BLaER1 treated with 17β-estradiol and CSF1 and Interleukin-3, amounts not matched to agents 10 nM and 100 nM (cell line): ENCODE results near the gene MTHFD1L.

Experiments used
- H3K27ac ChIP-seq, 11 experiments: shearing (Covaris generic); formaldehyde crosslinking; 2 replicates each; pipeline ENCODE4 v1.8.1; 2022
- H3K27me3 ChIP-seq, 11 experiments: shearing (Covaris generic); formaldehyde crosslinking; 2 replicates each; pipeline ENCODE4 v1.8.1; 2022
- H3K36me3 ChIP-seq, 11 experiments: shearing (Covaris generic); formaldehyde crosslinking; 2 replicates each; pipeline ENCODE4 v1.8.1; 2022
- H3K4me1 ChIP-seq, 10 experiments: shearing (Covaris generic); formaldehyde crosslinking; 2 replicates each; pipeline ENCODE4 v1.8.1; 2022
- H3K4me2 ChIP-seq, 11 experiments: shearing (Covaris generic); formaldehyde crosslinking; 2 replicates each; pipeline ENCODE4 v1.8.1; 2022
- H3K4me3 ChIP-seq, 10 experiments: shearing (Covaris generic); formaldehyde crosslinking; 2 replicates each; pipeline ENCODE4 v1.8.1; 2022
- H3K9ac ChIP-seq, 11 experiments: shearing (Covaris generic); formaldehyde crosslinking; 2 replicates each; pipeline ENCODE4 v1.8.1; 2022
- H3K9me3 ChIP-seq, 11 experiments: shearing (Covaris generic); formaldehyde crosslinking; replicated peaks in 1 of 11; 2 replicates each; pipeline ENCODE4 v1.8.1; 2022
- H4K20me1 ChIP-seq, 11 experiments: shearing (Covaris generic); formaldehyde crosslinking; 2 replicates each; pipeline ENCODE4 v1.8.1; 2022
- Cebpa-rat ChIP-seq, 11 experiments: shearing (Covaris generic); IDR thresholded peaks; 2 replicates each; pipeline ENCODE4 v1.8.1; 2022

Gene MTHFD1L

DNA sequence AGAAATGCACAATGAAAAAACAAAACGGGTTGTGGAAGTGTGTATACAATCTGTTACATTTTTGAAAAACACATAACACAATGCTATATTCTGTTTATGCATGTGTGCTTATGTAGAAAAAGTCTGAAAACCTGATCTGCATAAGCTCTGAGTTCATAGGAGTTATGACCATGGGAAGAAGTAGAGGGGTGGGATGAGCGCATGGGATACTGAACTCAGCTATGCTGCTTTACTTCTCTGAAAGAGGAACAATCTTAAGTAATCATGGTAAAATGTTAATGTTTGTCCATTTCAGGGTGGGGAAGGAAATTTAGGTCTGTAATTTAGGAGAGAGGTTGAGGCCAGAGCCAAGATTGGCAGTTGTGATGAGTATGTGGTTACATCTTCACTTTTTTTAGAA is 126.8 kb downstream of the MTHFD1L start:
- Histone ChIP-seq H3K4me3 (no peak overlapping the region), H3K36me3 (peaks cover 60 to 92% (median 82%) of the 10 kb centered on the region in 11 experiments), H3K9ac (no peak overlapping the region), H3K4me2 (no peak overlapping the region), H3K4me1 (peaks cover 0 to 4% (median 0%) of the 10 kb centered on the region in 10 experiments; a peak in 1 of 20 replicates), H4K20me1 (peaks cover 0 to 12% (median 0%) of the 10 kb centered on the region in 11 experiments; a peak in 3 of 22 replicates), H3K27me3 (no peaks in the 10 kb centered on the region), H3K9me3 (peaks cover 0 to 11% (median 9%) of the 10 kb centered on the region in 11 experiments; a peak in 13 of 22 replicates), H3K27ac (no peak overlapping the region)
- TF ChIP-seq Cebpa-rat (IDR thresholded peaks at IDR 0.05), result no peak

DNA sequence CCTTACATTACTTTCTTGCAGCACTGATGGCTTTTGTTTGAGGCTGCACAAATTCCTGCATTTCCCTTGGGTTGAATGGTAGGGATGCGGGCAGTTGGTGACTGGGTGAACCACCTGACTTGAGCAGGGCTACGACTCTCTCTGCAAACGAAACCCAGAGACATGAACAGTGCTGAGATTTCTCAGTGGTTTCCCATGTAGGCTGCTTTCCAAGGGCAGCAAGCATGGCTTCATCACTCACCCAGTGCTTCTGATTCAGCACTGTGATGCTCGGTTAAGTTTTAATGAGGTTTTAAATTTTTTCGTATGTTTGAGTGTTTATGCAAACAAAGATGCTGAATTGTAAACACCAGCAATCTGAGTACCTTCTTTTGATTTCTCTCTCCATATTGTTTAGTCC is 127.2 kb downstream of the MTHFD1L start:
- H3K4me2 ChIP-seq, result no peak overlapping the region
- peaks cover 63 to 92% (median 82%) of the 10 kb centered on the region in 11 experiments for H3K36me3 ChIP-seq

DNA sequence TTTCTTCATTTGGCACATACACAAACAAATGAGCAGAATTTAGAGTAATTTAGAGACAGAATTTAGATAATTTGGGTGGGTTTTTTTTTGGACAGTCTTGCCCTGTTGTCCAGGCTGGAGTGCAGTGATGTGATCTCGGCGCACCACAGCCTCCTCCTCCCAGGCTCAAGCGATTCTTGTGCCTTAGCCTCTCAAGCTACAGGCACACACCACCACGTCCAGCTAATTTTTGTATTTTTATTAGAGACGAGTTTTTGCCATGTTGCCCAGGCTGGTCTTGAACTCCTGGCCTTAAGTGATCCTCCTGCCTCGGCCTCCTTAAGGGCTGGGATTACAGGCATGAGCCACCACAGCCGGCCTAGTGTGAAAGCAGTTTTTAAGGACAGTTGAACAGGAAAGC is 127.8 kb downstream of the MTHFD1L start:
- Histone ChIP-seq H3K4me2 (no peak overlapping the region), H3K27ac (no peak overlapping the region), H3K4me1 (peaks cover 0 to 4% (median 0%) of the 10 kb centered on the region in 10 experiments; a peak in 1 of 20 replicates), H3K4me3 (no peak overlapping the region), H3K9ac (no peak overlapping the region), H4K20me1 (peaks cover 0 to 15% (median 0%) of the 10 kb centered on the region in 11 experiments; a peak in 3 of 22 replicates), H3K9me3 (peaks cover 0 to 11% (median 9%) of the 10 kb centered on the region in 11 experiments; a peak in 13 of 22 replicates), H3K36me3 (peaks cover 63 to 96% (median 84%) of the 10 kb centered on the region in 11 experiments), H3K27me3 (no peaks in the 10 kb centered on the region)
- TF ChIP-seq Cebpa-rat (IDR thresholded peaks at IDR 0.05), result no peak

More for the DNA sequence above, 127.2 kb downstream of the MTHFD1L start:
- H3K27me3 ChIP-seq, result no peaks in the 10 kb centered on the region
- TF ChIP-seq Cebpa-rat (IDR thresholded peaks at IDR 0.05), result no peak
- H3K9me3 ChIP-seq, result peaks cover 0 to 11% (median 9%) of the 10 kb centered on the region in 11 experiments; a peak in 13 of 22 replicates
- no peak overlapping the region for H3K9ac ChIP-seq
- H3K4me1 ChIP-seq, result peaks cover 0 to 4% (median 0%) of the 10 kb centered on the region in 10 experiments; a peak in 1 of 20 replicates
- H3K4me3 ChIP-seq, result no peak overlapping the region
- peaks cover 0 to 14% (median 0%) of the 10 kb centered on the region in 11 experiments; a peak in 3 of 22 replicates for H4K20me1 ChIP-seq
- H3K27ac ChIP-seq, result no peak overlapping the region

DNA sequence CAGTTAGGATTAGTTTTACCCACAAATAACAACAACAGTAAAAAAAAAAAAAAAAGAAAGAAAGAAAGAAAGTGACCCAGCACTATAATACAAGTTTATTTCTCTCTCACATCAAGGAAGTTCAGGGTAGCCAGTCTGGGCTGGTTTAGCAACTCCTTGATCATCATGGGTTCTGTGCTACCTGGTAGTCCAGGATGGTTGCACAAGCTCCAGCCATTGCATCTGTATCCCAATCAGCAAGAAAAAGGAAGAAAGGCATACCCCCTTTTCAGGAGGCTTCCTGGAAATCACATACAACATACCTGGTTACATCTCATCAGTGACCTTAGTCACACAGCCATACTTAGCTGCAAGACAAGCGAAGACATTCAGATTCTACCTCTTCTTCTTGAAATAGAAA is 128.5 kb downstream of the MTHFD1L start:
- peaks cover 0 to 15% (median 0%) of the 10 kb centered on the region in 11 experiments; a peak in 3 of 22 replicates for H4K20me1 ChIP-seq
- peaks cover 0 to 6% (median 0%) of the 10 kb centered on the region in 10 experiments; a peak in 7 of 20 replicates for H3K4me1 ChIP-seq
- no peak overlapping the region for H3K27ac ChIP-seq
- no peak overlapping the region for H3K9ac ChIP-seq
- H3K36me3 ChIP-seq, result peaks cover 63 to 99% (median 87%) of the 10 kb centered on the region in 11 experiments
- H3K4me3 ChIP-seq, result no peak overlapping the region
- H3K4me2 ChIP-seq, result no peak overlapping the region
- no peak for TF ChIP-seq Cebpa-rat (IDR thresholded peaks at IDR 0.05)
- H3K27me3 ChIP-seq, result no peaks in the 10 kb centered on the region
- H3K9me3 ChIP-seq, result peaks cover 0 to 11% (median 9%) of the 10 kb centered on the region in 11 experiments; a peak in 13 of 22 replicates

DNA sequence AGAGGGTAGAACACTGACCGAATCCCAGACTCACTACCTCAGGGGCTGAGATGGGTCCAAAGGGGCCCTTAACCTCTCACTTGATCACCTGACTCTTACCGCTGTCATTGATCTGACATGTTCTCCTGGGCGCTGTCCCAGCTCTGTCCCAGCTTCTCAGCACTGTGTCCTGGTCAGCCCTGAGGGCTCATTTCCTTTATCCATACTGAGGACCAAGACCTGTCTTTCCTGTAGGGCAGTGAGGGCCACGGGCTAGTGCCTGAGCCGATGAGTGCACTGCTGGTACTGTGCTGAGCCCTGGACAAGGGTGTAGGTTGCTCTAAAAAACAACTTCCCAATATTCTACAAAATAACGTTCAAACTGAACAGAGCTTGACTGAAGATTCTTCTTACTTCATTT is 131.5 kb downstream of the MTHFD1L start:
- H3K9me3 ChIP-seq, result peaks cover 0 to 11% (median 9%) of the 10 kb centered on the region in 11 experiments; a peak in 13 of 22 replicates
- H3K36me3 ChIP-seq, result peaks cover 50 to 85% (median 65%) of the 10 kb centered on the region in 11 experiments
- H3K4me2 ChIP-seq, result no peak overlapping the region
- no peak overlapping the region for H3K9ac ChIP-seq
- H3K4me1 ChIP-seq, result peaks cover 0 to 36% (median 2%) of the 10 kb centered on the region in 10 experiments; a peak in 8 of 20 replicates
- H3K4me3 ChIP-seq, result no peak overlapping the region
- peaks cover 0 to 16% (median 0%) of the 10 kb centered on the region in 11 experiments; a peak in 3 of 22 replicates for H4K20me1 ChIP-seq
- no peaks in the 10 kb centered on the region for H3K27me3 ChIP-seq
- H3K27ac ChIP-seq, result no peak overlapping the region
- no peak for TF ChIP-seq Cebpa-rat (IDR thresholded peaks at IDR 0.05)

DNA sequence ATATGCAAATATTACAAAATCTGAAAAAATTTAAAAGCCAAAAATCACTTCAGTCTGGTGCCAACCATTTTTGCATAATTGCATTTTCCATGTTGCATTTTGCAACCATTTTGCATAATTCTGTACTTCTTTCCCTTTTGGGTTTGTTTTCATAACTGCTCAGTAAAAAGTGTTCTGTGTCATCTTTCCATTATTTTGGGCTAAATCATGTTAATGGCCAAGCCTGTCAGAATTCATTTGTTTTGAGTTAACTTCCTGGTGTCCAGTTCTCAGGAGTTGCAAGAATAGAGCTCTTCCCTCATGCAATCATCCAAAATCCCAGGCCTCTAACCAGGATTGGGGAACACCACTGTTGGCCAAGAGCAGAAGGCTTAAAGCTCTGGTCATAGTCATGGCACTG is 133.6 kb downstream of the MTHFD1L start:
- peaks cover 0 to 12% (median 0%) of the 10 kb centered on the region in 11 experiments; a peak in 2 of 22 replicates for H3K9me3 ChIP-seq
- peaks cover 0 to 12% (median 0%) of the 10 kb centered on the region in 11 experiments; a peak in 3 of 22 replicates for H4K20me1 ChIP-seq
- peak overlapping the region in 3 of 11 experiments; percentile 31 to 48 (median 38); a peak in 3 of 22 replicates for H3K4me2 ChIP-seq
- H3K27ac ChIP-seq, result no peak overlapping the region
- H3K4me1 ChIP-seq, result peaks cover 0 to 57% (median 16%) of the 10 kb centered on the region in 10 experiments; a peak in 17 of 20 replicates
- no peak for TF ChIP-seq Cebpa-rat (IDR thresholded peaks at IDR 0.05)
- H3K27me3 ChIP-seq, result no peaks in the 10 kb centered on the region
- peaks cover 42 to 80% (median 58%) of the 10 kb centered on the region in 11 experiments for H3K36me3 ChIP-seq
- no peak overlapping the region for H3K9ac ChIP-seq
- no peak overlapping the region for H3K4me3 ChIP-seq

DNA sequence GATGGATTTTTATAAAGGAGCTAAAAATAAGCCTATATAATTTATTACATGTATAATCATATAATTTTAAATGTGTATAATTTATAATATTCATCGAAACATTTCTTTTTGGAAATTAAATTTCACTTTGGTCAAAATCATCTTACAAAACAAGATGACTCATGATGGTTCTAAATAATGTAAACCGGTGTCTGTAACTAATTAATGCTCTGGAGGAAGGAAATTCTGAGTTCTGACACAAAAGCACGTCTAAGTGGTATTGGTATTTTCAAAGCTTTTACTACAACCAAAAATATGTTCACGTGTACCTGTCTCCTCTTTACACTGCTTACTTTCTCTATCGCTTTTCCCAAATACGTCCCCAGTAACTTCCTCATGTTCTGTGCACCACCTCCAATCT is 134.1 kb downstream of the MTHFD1L start:
- Histone ChIP-seq H4K20me1 (peaks cover 0 to 12% (median 0%) of the 10 kb centered on the region in 11 experiments; a peak in 3 of 22 replicates), H3K4me3 (no peak overlapping the region), H3K27me3 (no peaks in the 10 kb centered on the region), H3K9me3 (0 out of 22 replicates have a peak, but pooled peaks cover 0 to 12% (median 0%) of the 10 kb centered on the region in 11 experiments), H3K27ac (no peak overlapping the region), H3K9ac (no peak overlapping the region), H3K4me1 (peaks cover 4 to 62% (median 21%) of the 10 kb centered on the region in 10 experiments; a peak in 17 of 20 replicates), H3K4me2 (peak overlapping the region in 3 of 11 experiments; percentile 31 to 46 (median 38); a peak in 2 of 22 replicates), H3K36me3 (peaks cover 37 to 75% (median 53%) of the 10 kb centered on the region in 11 experiments)
- TF ChIP-seq Cebpa-rat (IDR thresholded peaks at IDR 0.05), result no peak

DNA sequence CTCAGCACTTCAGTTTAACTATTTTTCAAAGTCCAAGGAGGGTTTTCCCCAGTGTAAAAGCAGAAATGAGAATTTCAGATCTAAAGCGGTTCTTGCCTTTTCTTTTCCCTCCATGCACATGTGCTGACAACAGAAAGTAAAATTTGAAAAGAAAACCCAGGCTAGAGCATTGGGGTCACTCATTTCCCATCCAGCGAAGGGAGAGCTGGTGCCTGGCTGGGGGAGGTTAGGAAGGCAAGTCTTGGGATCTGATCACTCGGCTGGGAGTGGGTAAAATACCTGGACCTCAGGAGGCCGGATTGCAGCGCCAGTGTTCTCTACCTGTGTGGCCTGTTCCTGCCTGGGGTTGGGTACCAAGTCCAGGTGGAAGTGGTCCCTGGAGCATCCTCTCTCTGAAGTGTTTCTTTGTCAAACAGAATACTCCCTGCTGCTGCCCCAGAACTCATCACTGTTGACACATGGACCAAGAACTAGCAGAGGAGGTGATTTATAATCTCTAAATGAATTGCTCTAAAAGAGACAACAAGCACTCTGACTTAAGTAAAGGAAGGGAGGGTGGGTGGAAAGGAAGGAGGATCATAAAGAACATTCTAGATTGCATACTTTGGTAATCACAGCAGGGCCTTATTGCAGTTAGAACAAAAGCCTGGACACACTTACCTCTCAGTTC is 136.0 kb downstream of the MTHFD1L start:
- Histone ChIP-seq H4K20me1 (peaks cover 0 to 10% (median 0%) of the 10 kb centered on the region in 11 experiments; a peak in 3 of 22 replicates), H3K36me3 (peaks cover 19 to 57% (median 37%) of the 10 kb centered on the region in 11 experiments; a peak in 21 of 22 replicates), H3K4me1 (peaks cover 4 to 81% (median 41%) of the 10 kb centered on the region in 10 experiments; a peak in 17 of 20 replicates), H3K27me3 (no peaks in the 10 kb centered on the region), H3K27ac (peak overlapping the region in 4 of 11 experiments; percentile 3 to 35 (median 16); a peak in 6 of 22 replicates), H3K9me3 (0 out of 22 replicates have a peak, but pooled peaks cover 0 to 12% (median 0%) of the 10 kb centered on the region in 11 experiments), H3K4me3 (no peak overlapping the region), H3K4me2 (peak overlapping the region in 3 of 11 experiments; percentile 28 to 82 (median 55); a peak in 6 of 22 replicates), H3K9ac (no peak overlapping the region)
- TF ChIP-seq Cebpa-rat (IDR thresholded peaks at IDR 0.05), result no peak
